GM19397 (cell line): ENCODE results near the gene IRX6.

Experiments
- ATAC-seq: cut with Tn5 transposase; IDR thresholded peaks from one replicate; pipeline ENCODE4 v1.9.1; 2021; ENCODE audit warnings: mild to moderate bottlenecking, moderate library complexity; ENCODE audit not compliant: unreplicated experiment

The IRX6 gene

DNA sequence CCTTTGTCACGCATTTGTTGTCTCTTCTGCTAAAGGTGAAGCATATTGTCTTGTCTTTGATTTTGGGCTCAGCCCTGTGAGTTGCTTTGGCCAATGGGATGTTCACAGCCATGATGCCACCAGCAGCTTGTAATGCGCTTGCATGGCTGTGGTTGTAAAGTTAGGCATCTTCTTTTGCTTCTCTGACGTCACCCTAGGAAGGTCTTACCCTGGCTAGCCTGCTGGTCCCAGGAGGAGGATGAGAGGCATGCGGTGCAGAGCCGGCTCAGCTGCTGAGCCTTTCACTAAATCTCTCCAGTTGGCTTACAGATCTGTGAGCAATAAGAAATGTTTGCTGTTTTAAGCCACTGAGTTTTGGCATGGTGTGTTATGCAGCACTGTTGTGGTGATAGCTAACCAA is 40.8 kb downstream of the IRX6 start:
- no peak for ATAC-seq

DNA sequence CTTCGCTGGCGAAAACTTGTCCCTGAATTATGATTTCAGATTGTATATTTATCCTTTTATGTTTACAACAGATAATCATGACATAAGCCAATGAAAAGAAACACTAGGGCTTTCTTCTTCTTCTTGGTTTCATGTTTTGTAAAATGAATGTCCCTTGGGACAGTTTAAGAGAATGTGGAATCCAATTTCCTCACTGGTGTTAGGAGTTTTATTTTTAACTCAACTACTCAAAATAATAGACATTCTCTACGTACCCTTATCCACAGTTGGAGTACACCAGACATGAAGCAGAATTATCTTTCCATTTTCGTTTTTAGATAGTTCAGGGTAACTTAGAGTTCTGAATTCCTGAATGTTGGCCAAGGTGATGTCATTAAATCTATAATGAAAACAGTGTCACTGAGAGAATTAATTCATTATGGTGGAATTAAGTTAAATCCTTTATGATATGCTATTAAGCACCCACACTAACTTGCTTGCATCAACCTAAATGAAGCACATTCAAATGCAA is 43.4 kb downstream of the IRX6 start:
- ATAC-seq = no peak

DNA sequence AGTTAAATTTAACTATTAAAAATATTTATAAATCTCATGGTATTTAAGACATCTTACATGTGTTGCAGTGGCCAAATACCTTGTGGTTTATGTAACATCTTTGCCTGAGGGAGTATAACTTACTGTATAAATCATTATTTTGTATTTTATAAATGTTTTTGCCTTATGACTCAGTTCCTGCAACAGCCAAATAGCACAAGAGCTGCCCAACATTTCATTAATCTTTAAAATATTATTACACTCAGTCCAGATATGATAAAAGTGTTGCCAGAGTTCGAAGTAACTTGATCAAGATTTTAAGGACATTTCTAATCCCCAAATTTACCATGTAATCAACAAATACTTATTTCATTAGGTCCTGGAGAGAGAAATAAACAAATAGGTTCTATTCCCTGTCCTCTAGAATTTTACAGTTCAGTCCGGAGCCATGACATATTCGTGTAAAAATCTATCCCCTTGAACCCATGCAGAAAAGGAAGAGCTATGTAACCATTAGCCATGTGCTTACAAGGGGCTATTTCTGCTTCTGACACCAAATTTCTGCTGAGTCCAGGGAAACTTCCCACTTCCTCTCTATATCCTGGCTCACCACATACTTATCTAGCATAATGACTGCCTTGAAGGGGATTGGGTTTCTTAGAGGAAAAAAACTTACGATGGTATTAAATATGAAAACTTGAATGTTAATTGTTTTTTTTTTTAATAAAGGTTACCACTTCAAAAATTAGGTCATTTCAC is 44.0 kb downstream of the IRX6 start:
- ATAC-seq = no peak

DNA sequence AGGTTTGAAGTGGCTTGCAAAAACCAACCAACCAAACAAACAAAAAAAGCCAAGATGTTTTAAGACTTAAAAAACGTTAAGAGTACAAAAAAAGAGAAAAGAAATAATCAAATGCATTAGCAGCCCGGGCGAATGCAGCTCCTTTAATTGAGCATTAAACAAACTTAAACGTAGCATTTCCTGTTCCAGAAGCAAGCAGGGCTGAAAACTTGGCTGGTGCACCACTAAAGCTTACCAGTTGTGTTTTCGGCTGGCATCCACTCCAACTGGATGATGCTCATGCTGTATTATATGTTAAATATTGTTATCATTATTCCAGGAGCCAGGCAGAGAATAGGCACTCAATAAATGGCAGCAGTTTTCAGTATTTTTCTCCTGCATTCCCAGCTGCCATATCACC is 45.1 kb downstream of the IRX6 start:
- no peak for ATAC-seq

DNA sequence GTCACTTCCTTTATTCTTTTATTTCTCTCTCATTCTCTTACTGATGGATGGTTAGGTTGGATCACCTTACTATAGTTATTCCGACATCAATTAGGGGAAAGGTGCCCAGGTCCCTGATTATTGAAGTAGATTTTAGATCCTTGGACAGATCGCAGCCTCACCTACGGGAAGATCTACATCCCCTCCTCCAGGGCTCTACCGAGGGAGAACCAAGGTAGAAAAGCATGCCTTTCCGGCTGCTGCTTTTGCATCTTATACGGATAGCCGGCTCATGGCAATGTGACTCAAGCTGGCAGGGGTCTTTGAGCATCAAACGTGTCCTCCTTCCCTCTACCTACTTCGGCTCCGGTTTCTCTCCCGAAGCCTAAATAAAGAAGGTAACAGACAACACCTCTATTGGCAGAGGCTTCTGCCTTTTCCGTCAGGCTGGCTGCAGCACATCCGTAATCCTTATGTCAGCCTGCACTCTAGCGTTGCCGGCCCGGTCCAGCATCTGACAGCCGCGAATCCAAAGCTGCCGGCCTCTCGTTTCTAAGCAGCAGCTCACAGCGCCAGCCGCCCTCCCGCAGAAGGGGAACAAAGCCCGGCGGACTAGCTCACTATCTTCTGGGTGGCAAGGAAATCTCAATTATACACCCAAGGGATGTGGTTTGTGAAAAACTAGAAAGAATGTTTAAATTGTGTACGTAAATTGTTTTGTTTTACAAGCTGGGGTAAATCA is 46.9 kb downstream of the IRX6 start:
- ATAC-seq = no peak

DNA sequence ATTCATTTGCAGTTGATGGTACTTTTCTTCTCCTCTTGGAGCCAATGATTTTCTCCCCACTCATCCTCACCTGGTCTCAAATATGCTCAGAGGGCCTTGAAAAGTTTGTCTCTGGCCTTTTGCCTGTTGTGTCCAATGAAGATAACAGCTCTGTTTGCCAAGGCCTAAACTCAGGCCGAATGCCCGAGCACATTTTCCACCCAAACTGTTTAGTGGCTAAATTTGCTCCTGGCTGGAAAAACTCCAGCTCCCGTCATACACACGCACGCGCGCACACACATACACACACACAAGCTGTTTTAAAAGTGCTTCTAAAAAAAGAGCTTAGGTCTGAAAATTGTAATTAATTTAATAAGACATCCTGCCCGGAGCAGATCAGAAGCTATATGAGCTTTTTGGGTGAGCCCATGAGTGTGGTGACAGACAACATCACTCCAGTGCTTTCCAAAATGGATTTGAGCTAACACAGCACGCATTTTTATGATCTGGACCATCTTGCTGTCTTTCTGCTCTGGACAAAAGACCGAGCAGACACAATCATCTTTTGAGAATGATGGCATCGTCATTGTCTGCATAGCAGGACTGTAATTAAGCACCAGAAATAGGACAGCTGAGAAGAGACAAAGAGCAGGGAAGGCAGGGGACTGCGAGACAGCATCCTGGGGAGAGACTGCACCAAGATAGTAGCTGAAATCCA is 48.9 kb downstream of the IRX6 start:
- no peak for ATAC-seq

DNA sequence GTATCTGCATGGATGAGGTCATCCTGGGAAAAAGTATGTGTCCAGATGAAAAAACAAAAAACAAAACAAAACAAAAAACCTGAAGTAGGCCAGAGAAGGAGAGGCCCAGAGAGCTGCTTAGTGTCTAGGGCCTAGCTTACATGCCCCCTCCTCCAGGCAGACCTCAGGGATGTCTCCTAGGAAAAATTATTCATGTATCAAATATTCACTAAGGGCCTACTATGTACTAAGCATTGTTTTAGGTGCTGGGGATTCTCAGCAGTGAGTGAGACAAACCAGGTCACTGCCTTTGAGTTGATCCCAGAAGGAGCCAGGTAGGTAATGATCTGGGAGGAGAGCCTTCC is 49.5 kb downstream of the IRX6 start:
- ATAC-seq = no peak

DNA sequence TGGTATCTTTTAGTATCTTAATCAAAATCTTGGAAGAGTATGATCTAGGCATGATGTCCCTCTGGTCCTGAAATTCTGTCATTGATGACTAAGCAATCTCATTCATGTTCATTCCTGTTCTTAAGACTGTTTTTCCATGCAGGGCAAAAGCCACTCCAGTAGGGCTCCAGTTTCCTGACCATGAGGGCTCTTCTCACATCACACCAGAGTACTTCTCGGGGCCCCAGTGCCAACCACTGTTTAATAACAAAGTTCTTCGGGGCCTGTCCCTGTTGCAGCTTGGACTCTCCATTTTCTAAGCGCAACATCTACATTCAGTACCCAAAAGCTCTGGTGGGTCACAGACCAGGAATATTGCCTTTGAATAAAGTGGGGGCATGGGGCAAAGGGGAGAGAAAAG is 52.0 kb downstream of the IRX6 start:
- ATAC-seq = no peak

DNA sequence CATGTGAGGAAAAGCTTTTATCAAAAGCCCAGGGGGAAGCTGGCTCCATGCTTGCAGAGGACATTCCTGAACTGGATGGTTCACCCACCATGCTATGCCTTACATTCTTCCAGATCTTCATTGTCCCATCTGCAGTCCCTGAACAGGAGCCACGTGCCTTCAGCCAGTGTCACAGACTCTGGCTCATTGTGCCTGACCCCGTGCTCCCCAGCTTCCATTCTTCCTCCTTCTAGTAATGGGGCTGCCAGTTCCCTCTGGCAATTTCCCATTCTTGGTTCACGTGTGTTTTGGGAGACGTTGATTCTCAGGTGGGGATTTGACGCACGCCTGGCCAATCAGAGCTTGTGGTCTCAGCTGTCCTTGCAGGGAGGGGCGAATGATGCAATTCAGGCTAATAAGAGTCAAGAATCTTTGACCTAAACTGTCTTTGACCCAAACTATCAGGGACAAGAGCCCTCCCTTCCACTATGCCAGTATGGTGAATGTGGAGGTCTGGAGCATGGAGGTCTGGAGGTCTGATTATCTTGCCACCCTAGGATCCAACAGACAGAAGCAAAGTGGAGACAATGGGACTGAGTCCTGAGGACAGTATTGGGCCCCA is 52.7 kb downstream of the IRX6 start:
- ATAC-seq = no peak

DNA sequence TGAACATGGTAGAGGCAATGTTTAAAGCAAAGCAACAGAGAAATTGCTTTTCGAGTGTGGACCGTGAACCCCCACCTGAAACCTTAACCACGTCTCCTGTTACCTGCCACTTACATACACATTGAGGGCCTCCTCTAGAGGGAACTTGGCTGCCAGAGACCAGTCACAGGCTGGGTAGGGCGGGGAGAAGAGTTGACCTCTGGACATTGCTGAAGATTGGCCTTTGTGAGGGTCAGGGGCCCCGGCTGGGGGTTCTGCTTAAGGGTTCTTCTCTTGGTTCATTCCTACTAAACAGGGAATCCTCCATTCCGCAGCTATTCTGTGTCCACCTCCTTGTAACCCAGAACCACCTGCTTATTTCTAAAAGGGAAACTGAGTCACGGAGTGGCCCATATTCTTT is 53.8 kb downstream of the IRX6 start:
- no peak for ATAC-seq

DNA sequence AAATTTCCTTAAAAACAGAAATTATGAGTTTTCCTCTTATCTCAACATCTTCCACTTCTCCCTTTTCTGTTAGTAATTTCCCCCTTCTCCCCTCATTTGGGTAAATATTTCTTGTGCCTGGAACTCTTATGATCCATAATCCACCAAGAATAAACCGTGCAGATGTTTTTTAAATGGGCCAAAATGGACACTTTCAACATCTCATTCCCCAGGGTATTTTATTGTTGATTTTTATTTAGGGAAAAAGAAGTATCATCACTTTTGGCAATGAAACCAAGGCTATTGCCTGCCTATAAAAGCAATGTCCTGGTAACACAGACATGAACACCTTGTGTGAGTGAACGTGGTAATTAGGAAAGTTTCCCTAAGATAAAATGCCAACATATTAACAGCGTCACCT is 54.6 kb downstream of the IRX6 start:
- no peak for ATAC-seq

DNA sequence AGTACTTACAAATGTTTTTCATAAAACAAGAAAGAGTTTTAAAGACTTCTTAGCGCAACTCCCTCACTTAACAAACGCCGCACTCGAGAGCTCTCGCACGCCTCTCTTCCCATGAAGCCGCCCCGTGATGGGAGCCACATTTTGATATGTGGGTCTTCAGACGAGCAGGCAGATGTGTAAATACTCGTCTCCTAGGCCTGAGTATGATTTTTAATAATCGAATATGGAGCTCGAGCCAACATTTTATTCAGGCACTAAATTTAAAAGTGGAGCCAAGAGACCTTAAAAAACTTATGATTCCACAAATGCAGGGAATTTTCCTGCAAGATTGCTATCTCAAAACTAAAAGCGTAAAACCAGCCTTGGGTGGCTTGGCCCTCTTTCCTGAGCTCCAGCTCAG is 55.4 kb downstream of the IRX6 start:
- ATAC-seq = no peak

DNA sequence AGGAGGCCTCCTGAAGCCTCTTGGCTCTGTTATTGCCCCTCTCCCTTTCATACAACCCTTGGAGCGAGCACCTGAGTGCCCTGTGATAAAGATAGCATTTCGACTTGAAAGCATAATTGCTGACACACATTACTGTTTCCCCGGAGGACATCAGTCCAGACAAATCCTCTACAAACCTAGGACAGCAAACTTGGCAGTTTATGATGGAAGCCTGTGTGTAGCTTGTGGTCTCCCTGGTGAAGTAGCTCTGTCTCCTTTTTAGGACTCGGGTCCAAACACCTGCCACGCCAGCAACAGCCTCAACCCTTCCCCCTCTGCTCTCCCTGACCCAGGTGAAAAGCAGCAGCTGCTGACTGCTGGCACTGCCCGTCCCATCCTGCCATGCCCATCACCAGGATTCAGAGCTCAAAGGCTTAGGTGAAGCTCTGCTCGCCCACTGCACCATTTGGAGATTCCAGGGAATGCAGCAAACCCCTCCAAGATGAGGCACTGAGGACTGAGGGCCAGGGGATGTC is 55.9 kb downstream of the IRX6 start:
- ATAC-seq = no peak
